ENCODE measurements around the gene FAM222B.

GRCh38 chr17:28846231-28846630, 3.6 kb upstream of the FAM222B start:
- TF ChIP-seq CTCF (IDR thresholded peaks at IDR 0.05; ENCODE audit: low read depth, low read length) (no peak), POLR2A (IDR thresholded peaks at IDR 0.05; ENCODE audit: extremely low read depth, insufficient read length) (no peak), MAX (IDR thresholded peaks at IDR 0.05; ENCODE audit: low read depth, low read length) (no peak), MYC (IDR thresholded peaks at IDR 0.05; ENCODE audit: low read depth, low read length) (no peak)
